Activated CD4-positive, alpha-beta memory T cell treated with anti-CD3 and anti-CD28 coated beads for 36 hours (primary cell): Measurements from ENCODE around the gene ARGLU1. TPM values are rescaled to one million over a fixed set of nuclear protein-coding genes. Genes with fewer than 3 reads are reported as not detected.

Experiments
- CTCF ChIA-PET: fragments of 350-600 bp; sonication (Branson Sonifier 250); formaldehyde crosslinking; loops from one replicate; lab custom pipeline; 2021; ENCODE audit warnings: antibody characterized with exemption, inconsistent platforms; lab: Charles Lee
- POLR2A ChIA-PET: fragments of 350-600 bp; sonication (Branson Sonifier 250); formaldehyde crosslinking; loops from one replicate; lab custom pipeline; 2021; ENCODE audit warnings: antibody characterized with exemption; lab: Charles Lee
- DNase-seq: peaks from one replicate; pipeline ENCODE4 v3.0.0-alpha.2; 2020
- H3K27ac Mint-ChIP-seq: one replicate; pipeline ENCODE4 v1.8.0; 2021; ENCODE audit warnings: mixed read lengths
- H3K27me3 Mint-ChIP-seq: one replicate; pipeline ENCODE4 v1.8.0; 2021; ENCODE audit warnings: mixed read lengths
- H3K36me3 Mint-ChIP-seq: one replicate; pipeline ENCODE4 v1.8.0; 2021; ENCODE audit warnings: mixed read lengths
- H3K4me1 Mint-ChIP-seq: one replicate; pipeline ENCODE4 v1.8.0; 2021; ENCODE audit warnings: low read depth, mixed read lengths
- H3K4me3 Mint-ChIP-seq: one replicate; pipeline ENCODE4 v1.8.0; 2021; ENCODE audit warnings: mild to moderate bottlenecking, mixed read lengths
- H3K9me3 Mint-ChIP-seq: one replicate; pipeline ENCODE4 v1.8.0; 2021; ENCODE audit warnings: mixed read lengths
- intact Hi-C: fragments of 100-400 bp; cut with micrococcal nuclease; formaldehyde crosslinking; loops from one replicate; pipeline ENCODE4 v1.15.1; 2023
- total RNA-seq, 2 experiments: library from RNA; stranded (reverse); gene quantifications; one replicate each; pipeline ENCODE4 v1.2.3, GENCODE V29; 2021

The ARGLU1 gene
- total RNA-seq, 2 experiments from 2014 or later, result 81.0 to 87.1 TPM

GRCh38 chr13:106581225-106581624, 13.3 kb upstream of the ARGLU1 start:
- no peak overlapping the region for H3K4me3 Mint-ChIP-seq
- DNase-seq, result no peak
- H3K27ac Mint-ChIP-seq, result no peak overlapping the region
- peaks cover 18% of the 10 kb centered on the region for H3K9me3 Mint-ChIP-seq
- no peaks in the 10 kb centered on the region for H3K4me1 Mint-ChIP-seq
- ChIA-PET POLR2A (no interaction called here), CTCF (no interaction called here)
- H3K27me3 Mint-ChIP-seq, result no peaks in the 10 kb centered on the region
- H3K36me3 Mint-ChIP-seq, result peaks cover 4% of the 10 kb centered on the region
- intact Hi-C loops, result no loop called here

GRCh38 chr13:106575896-106576295, 8.0 kb upstream of the ARGLU1 start:
- DNase-seq, result no peak
- H3K4me3 Mint-ChIP-seq, result no peak overlapping the region
- H3K4me1 Mint-ChIP-seq, result no peaks in the 10 kb centered on the region
- intact Hi-C loops, result no loop called here
- H3K27me3 Mint-ChIP-seq, result no peaks in the 10 kb centered on the region
- H3K36me3 Mint-ChIP-seq, result peaks cover 4% of the 10 kb centered on the region
- no peak overlapping the region for H3K27ac Mint-ChIP-seq
- H3K9me3 Mint-ChIP-seq, result peaks cover 3% of the 10 kb centered on the region
- ChIA-PET CTCF (no interaction called here), POLR2A (no interaction called here)

- Mint-ChIP-seq H3K36me3 (peaks cover 4% of the 10 kb centered on the region), H3K27me3 (no peaks in the 10 kb centered on the region), H3K4me1 (peaks cover 9% of the 10 kb centered on the region), H3K9me3 (peaks cover 3% of the 10 kb centered on the region), H3K27ac (no peak overlapping the region), H3K4me3 (no peak overlapping the region)
- ChIA-PET CTCF (interaction anchor here (1.7 kb wide), 1 partner anchor 46 kb away, joined by 3 read pairs; no protein-coding TSS in a partner anchor), POLR2A (no interaction called here)
- intact Hi-C loops, result no loop called here
- no peak for DNase-seq
Measured at GRCh38 chr13:106573868-106574267, 5.9 kb upstream of the ARGLU1 start.

GRCh38 chr13:106573284-106573846, 5.4 kb upstream of the ARGLU1 start:
- ChIA-PET POLR2A (no interaction called here), CTCF (interaction anchor here (1.7 kb wide), 1 partner anchor 47 kb away, joined by 3 read pairs; no protein-coding TSS in a partner anchor)
- Mint-ChIP-seq H3K36me3 (peaks cover 4% of the 10 kb centered on the region), H3K9me3 (peaks cover 3% of the 10 kb centered on the region), H3K4me3 (no peak overlapping the region), H3K4me1 (peaks cover 13% of the 10 kb centered on the region), H3K27ac (no peak overlapping the region), H3K27me3 (no peaks in the 10 kb centered on the region)
- DNase-seq, result no peak
- intact Hi-C loops, result no loop called here

- Mint-ChIP-seq H3K4me3 (peak overlapping the region; percentile 11), H3K27me3 (no peaks in the 10 kb centered on the region), H3K27ac (peak overlapping the region; percentile 64), H3K4me1 (peaks cover 26% of the 10 kb centered on the region), H3K9me3 (peaks cover 3% of the 10 kb centered on the region), H3K36me3 (peaks cover 17% of the 10 kb centered on the region)
- ChIA-PET CTCF (interaction anchor here (9.6 kb wide), 1 partner anchor 34 kb away, joined by 57 read pairs; the partner anchor contains the start of gene EFNB2), POLR2A (no interaction called here)
- DNase-seq, result peak; percentile 81
- intact Hi-C loops, result no loop called here
Measured at GRCh38 chr13:106570299-106570852, 2.4 kb upstream of the ARGLU1 start.

- DNase-seq, result no peak
- intact Hi-C loops, result loop anchor here (2.0 to 5.0 kb wide), 4 partner anchors 51 to 1645 kb away; partner anchors contain the start of gene LIG4
- Mint-ChIP-seq H3K27ac (peak overlapping the region; percentile 14), H3K4me1 (peaks cover 35% of the 10 kb centered on the region), H3K4me3 (no peak overlapping the region), H3K27me3 (no peaks in the 10 kb centered on the region), H3K9me3 (no peaks in the 10 kb centered on the region), H3K36me3 (peaks cover 15% of the 10 kb centered on the region)
- CTCF ChIA-PET, result interaction anchor here (1.5 to 9.6 kb wide), 2 partner anchors 33 to 51 kb away, joined by 4 to 57 read pairs; partner anchors contain the start of gene EFNB2
- POLR2A ChIA-PET, result no interaction called here
Measured at GRCh38 chr13:106569233-106570095, 1.5 kb upstream of the ARGLU1 start.

- Mint-ChIP-seq H3K9me3 (no peaks in the 10 kb centered on the region), H3K27ac (peak overlapping the region; percentile 97), H3K4me1 (peaks cover 45% of the 10 kb centered on the region), H3K27me3 (no peaks in the 10 kb centered on the region), H3K36me3 (peaks cover 14% of the 10 kb centered on the region), H3K4me3 (peak overlapping the region; percentile 98)
- ChIA-PET CTCF (interaction anchor here (0.6 to 9.6 kb wide), 3 partner anchors 32 to 590 kb away, joined by 3 to 57 read pairs (median 4); partner anchors contain the start of gene EFNB2), POLR2A (interaction anchor here (0.8 to 1.9 kb wide), 2 partner anchors 20 to 33 kb away, joined by 3 to 13 read pairs; partner anchors contain the start of gene EFNB2)
- DNase-seq, result no peak
- intact Hi-C loops, result loop anchor here (1.0 to 5.0 kb wide), 5 partner anchors 32 to 1646 kb away; partner anchors contain the start of gene LIG4
Measured at GRCh38 chr13:106568299-106569003, 514 bp upstream of the ARGLU1 start.

GRCh38 chr13:106566641-106567473, 1.1 kb downstream of the ARGLU1 start:
- CTCF ChIA-PET, result interaction anchor here (1.0 to 9.6 kb wide), 2 partner anchors 31 to 53 kb away, joined by 5 to 57 read pairs; partner anchors contain the start of gene EFNB2
- intact Hi-C loops, result loop anchor here (5.0 kb wide), 1 partner anchor 1430 kb away; no protein-coding TSS in a partner anchor
- Mint-ChIP-seq H3K9me3 (no peaks in the 10 kb centered on the region), H3K27me3 (no peaks in the 10 kb centered on the region), H3K4me1 (peaks cover 56% of the 10 kb centered on the region), H3K27ac (peak overlapping the region; percentile 97), H3K36me3 (peaks cover 13% of the 10 kb centered on the region), H3K4me3 (peak overlapping the region; percentile 98)
- POLR2A ChIA-PET, result interaction anchor here (0.9 to 1.9 kb wide), 2 partner anchors 11 to 31 kb away, joined by 3 to 13 read pairs; partner anchors contain the start of gene EFNB2
- peak; percentile 64 for DNase-seq

GRCh38 chr13:106565127-106565775, 2.7 kb downstream of the ARGLU1 start:
- H3K27me3 Mint-ChIP-seq, result no peaks in the 10 kb centered on the region
- H3K9me3 Mint-ChIP-seq, result no peaks in the 10 kb centered on the region
- POLR2A ChIA-PET, result interaction anchor here (1.2 kb wide), 1 partner anchor 30 kb away, joined by 3 read pairs; the partner anchor contains the start of gene EFNB2
- H3K4me1 Mint-ChIP-seq, result peaks cover 64% of the 10 kb centered on the region
- H3K36me3 Mint-ChIP-seq, result peaks cover 15% of the 10 kb centered on the region
- no peak for DNase-seq
- H3K4me3 Mint-ChIP-seq, result peak overlapping the region; percentile 98
- peak overlapping the region; percentile 2 for H3K27ac Mint-ChIP-seq
- intact Hi-C loops, result loop anchor here (5.0 kb wide), 1 partner anchor 1428 kb away; no protein-coding TSS in a partner anchor
- CTCF ChIA-PET, result interaction anchor here (9.6 kb wide), 1 partner anchor 29 kb away, joined by 57 read pairs; the partner anchor contains the start of gene EFNB2

- Mint-ChIP-seq H3K36me3 (peaks cover 31% of the 10 kb centered on the region), H3K27me3 (no peaks in the 10 kb centered on the region), H3K27ac (peak overlapping the region; percentile 77), H3K4me3 (no peak overlapping the region), H3K4me1 (peaks cover 67% of the 10 kb centered on the region), H3K9me3 (no peaks in the 10 kb centered on the region)
- DNase-seq, result no peak
- ChIA-PET POLR2A (interaction anchor here (0.7 kb wide), 1 partner anchor 26 kb away, joined by 3 read pairs; no protein-coding TSS in a partner anchor), CTCF (interaction anchor here (1.3 to 9.6 kb wide), 3 partner anchors 26 to 60 kb away, joined by 4 to 57 read pairs (median 12); partner anchors contain the start of gene EFNB2)
- intact Hi-C loops, result no loop called here
Measured at GRCh38 chr13:106562301-106562700, 5.6 kb downstream of the ARGLU1 start.
